BJ (cell line): ENCODE measurements around the gene APLP2. TPM values are rescaled to one million over a fixed set of nuclear protein-coding genes. Genes with fewer than 3 reads are reported as not detected.
A peak's percentile ranks its signal among the peaks of the same experiment; 100 is the strongest.

Source experiments
- CTCF ChIA-PET: fragments of 350-600 bp; formaldehyde crosslinking; extraction: SDS; loops from one replicate; lab custom pipeline; 2021; ENCODE audit warnings: antibody characterized with exemption, inconsistent platforms; lab: Yijun Ruan, JAX
- POLR2A ChIA-PET: fragments of 300-600 bp; sonication (Branson Sonifier 250); formaldehyde crosslinking; extraction: SDS; loops from one replicate; lab custom pipeline; 2021; ENCODE audit warnings: antibody characterized with exemption; lab: Charles Lee
- DNase-seq: peaks from one replicate; pipeline ENCODE4 v3.0.0-alpha.2; 2011; ENCODE audit warnings: low read depth
- H3K27me3 ChIP-seq: 2 replicates; pipeline ENCODE4 v1.6.0; 2011; ENCODE audit warnings: low read length; ENCODE audit not compliant: control insufficient read depth, insufficient read depth
- H3K36me3 ChIP-seq: 2 replicates; pipeline ENCODE4 v1.5.1; 2011; ENCODE audit warnings: low read length; ENCODE audit not compliant: control insufficient read depth, insufficient read depth
- H3K4me3 ChIP-seq: 2 replicates; pipeline ENCODE4 v1.5.1; 2011; ENCODE audit warnings: low read depth, mild to moderate bottlenecking, control low read depth, low read length
- polyA plus RNA-seq: library from polyadenylated mRNA; depleted of rRNA; stranded (reverse); fragments of >200 nt; gene quantifications from 2 replicates; pipeline ENCODE4 v1.2.3, GENCODE V29; 2011
- TF ChIP-seq, protein P1 (sequence below): IDR thresholded peaks from 2 replicates; pipeline ENCODE4 v1.5.1; 2011; ENCODE audit warnings: low read depth, mild to moderate bottlenecking, control low read depth, inconsistent platforms, low read length, moderate library complexity; ENCODE audit not compliant: insufficient read depth

APLP2 gene
- polyA plus RNA-seq, 1 experiment, result 465 TPM

GRCh38 chr11:130068986-130069658 lies 572 bp upstream of the APLP2 start:
- CTCF ChIA-PET, result interaction anchor here (1.0 kb wide), 1 partner anchor 48 kb away, joined by 3 read pairs; no protein-coding TSS in a partner anchor
- Histone ChIP-seq H3K36me3 (no peaks in the 10 kb centered on the region), H3K4me3 (peak overlapping the region; percentile 58), H3K27me3 (no peaks in the 10 kb centered on the region)
- peak; percentile 71 for DNase-seq
- POLR2A ChIA-PET, result interaction anchor here (0.6 to 1.0 kb wide), 2 partner anchors 33 to 66 kb away, joined by 4 read pairs; partner anchors contain the start of gene PRDM10
- TF ChIP-seq, protein P1, sequence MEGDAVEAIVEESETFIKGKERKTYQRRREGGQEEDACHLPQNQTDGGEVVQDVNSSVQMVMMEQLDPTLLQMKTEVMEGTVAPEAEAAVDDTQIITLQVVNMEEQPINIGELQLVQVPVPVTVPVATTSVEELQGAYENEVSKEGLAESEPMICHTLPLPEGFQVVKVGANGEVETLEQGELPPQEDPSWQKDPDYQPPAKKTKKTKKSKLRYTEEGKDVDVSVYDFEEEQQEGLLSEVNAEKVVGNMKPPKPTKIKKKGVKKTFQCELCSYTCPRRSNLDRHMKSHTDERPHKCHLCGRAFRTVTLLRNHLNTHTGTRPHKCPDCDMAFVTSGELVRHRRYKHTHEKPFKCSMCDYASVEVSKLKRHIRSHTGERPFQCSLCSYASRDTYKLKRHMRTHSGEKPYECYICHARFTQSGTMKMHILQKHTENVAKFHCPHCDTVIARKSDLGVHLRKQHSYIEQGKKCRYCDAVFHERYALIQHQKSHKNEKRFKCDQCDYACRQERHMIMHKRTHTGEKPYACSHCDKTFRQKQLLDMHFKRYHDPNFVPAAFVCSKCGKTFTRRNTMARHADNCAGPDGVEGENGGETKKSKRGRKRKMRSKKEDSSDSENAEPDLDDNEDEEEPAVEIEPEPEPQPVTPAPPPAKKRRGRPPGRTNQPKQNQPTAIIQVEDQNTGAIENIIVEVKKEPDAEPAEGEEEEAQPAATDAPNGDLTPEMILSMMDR, result 0 out of 2 replicates have a peak, but pooled peaks have one; percentile 14

DNA sequence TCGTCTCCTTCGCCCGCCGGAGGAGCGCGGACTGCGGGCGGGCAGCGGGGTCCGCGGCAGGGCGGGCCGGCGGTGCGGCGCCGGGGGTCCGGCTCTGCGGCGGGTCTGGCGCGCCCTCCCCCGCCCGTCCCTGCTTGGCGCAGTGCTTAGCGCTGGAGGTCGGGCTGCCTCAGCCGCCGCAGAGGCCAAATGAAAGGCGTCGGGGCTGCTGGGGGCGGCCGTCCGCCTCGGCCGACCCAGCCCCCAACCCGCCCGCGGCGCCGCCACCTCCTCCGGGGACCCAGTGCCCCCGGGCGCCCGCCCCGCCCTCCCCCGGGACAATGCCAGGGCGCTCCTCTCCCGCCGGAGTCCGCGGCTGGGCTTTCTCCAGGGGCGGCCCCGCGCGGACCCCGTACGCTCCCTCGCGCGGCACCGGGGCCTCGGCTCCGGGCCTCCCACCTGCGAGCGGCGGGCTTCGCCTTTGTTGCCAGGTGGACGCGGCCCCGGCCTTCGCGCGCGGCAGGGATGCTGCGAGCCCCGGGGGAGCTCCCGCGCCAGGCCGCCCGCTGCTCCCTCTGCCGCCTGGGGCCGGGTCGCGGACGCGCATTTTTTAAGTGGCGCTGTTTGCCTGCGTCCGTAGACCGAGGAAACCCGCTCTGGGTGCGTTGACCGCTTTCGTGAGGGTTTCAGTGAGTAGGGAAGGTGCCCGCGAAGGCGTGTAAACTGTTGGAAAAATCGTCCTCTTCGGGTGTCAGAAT lies 583 bp downstream of the APLP2 start:
- H3K4me3 ChIP-seq, result peak overlapping the region; percentile 93
- ChIA-PET POLR2A (interaction anchor here (1.0 kb wide), 1 partner anchor 67 kb away, joined by 4 read pairs; the partner anchor contains the start of gene PRDM10), CTCF (interaction anchor here (0.6 to 1.8 kb wide), 7 partner anchors 12 to 148 kb away, joined by 3 to 5 read pairs (median 3); no protein-coding TSS in a partner anchor)
- no peaks in the 10 kb centered on the region for H3K36me3 ChIP-seq
- no peak for DNase-seq
- no peaks in the 10 kb centered on the region for H3K27me3 ChIP-seq
- TF ChIP-seq, protein P1, result no peak

GRCh38 chr11:130070846-130071200 lies 1.1 kb downstream of the APLP2 start:
- no peaks in the 10 kb centered on the region for H3K27me3 ChIP-seq
- H3K36me3 ChIP-seq, result no peaks in the 10 kb centered on the region
- ChIA-PET POLR2A (interaction anchor here (0.6 kb wide), 1 partner anchor 9 kb away, joined by 9 read pairs; no protein-coding TSS in a partner anchor), CTCF (interaction anchor here (0.6 to 1.8 kb wide), 7 partner anchors 12 to 149 kb away, joined by 3 to 5 read pairs (median 3); no protein-coding TSS in a partner anchor)
- peak overlapping the region; percentile 93 for H3K4me3 ChIP-seq
- no peak for DNase-seq
- TF ChIP-seq, protein P1, result no peak

DNA sequence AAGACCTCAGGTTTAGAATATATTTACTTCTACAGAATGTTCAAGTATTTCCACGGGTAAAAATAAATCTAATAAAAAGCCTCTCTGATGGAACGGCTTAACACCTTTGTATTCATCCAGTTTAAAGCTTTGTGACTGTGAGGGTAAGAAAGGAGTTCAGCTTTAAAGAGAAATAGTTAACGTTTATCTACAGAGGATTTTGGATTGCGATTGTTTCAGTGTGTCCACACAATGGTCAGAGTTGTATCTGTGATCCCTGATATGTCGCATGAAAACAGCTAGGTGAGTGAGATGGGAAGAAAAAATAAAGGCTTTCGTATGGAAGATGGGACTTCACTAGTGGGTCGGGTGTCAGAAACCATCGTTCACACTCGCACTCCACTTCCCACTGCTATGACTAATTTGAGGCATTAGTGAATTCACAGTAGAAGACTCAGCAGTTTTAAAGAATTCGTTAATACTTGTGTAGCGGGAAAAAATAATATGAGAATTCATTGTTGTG lies 1.6 kb downstream of the APLP2 start:
- POLR2A ChIA-PET, result interaction anchor here (0.6 to 0.9 kb wide), 2 partner anchors 10 to 68 kb away, joined by 3 to 9 read pairs; no protein-coding TSS in a partner anchor
- DNase-seq, result no peak
- TF ChIP-seq, protein P1, result no peak
- H3K4me3 ChIP-seq, result peak overlapping the region; percentile 93
- CTCF ChIA-PET, result interaction anchor here (0.8 to 1.8 kb wide), 6 partner anchors 11 to 149 kb away, joined by 3 to 4 read pairs (median 3); no protein-coding TSS in a partner anchor
- no peaks in the 10 kb centered on the region for H3K27me3 ChIP-seq
- no peaks in the 10 kb centered on the region for H3K36me3 ChIP-seq
